HT-29 (cell line): Measurements from ENCODE around the gene TMEM42. TPM values are rescaled to one million over a fixed set of nuclear protein-coding genes. Genes with fewer than 3 reads are reported as not detected.
"Not testable (repeated sequence)": the region's sequence is repeated elsewhere in the genome, so short reads cannot be mapped to it uniquely, and the experiment has no call there.

Source experiments
- DNase-seq: peaks from one replicate; pipeline ENCODE4 v3.0.0-alpha.2; 2015; ENCODE audit warnings: low spot score
- total RNA-seq: library from RNA; depleted of rRNA; stranded (reverse); fragments of >200 nt; shearing (Covaris generic); gene quantifications from 2 replicates; pipeline ENCODE4 v1.2.3, GENCODE V29; 2014; rRNA removed

Gene TMEM42
- 8.8 and 9.3 TPM in 2 replicates for total RNA-seq

GRCh38 chr3:44861412-44862225 is at the start of gene TMEM42:
TMEM42 (plus strand) TSS chr3:44861912; CDS start chr3:44861925, 13 bp downstream.
- peak; percentile 79 for DNase-seq

GRCh38 chr3:44814751-44815150 is 47.0 kb upstream of the TMEM42 start:
- no peak for DNase-seq

- not testable (repeated sequence) for DNase-seq
Measured at GRCh38 chr3:44816334-44816733, 45.4 kb upstream of the TMEM42 start.

GRCh38 chr3:44821206-44821605 is 40.5 kb upstream of the TMEM42 start:
- DNase-seq: not testable (repeated sequence)

- DNase-seq: no peak
Measured at GRCh38 chr3:44825264-44825925, 36.3 kb upstream of the TMEM42 start.

GRCh38 chr3:44827196-44827595 is 34.5 kb upstream of the TMEM42 start:
- DNase-seq: no peak

GRCh38 chr3:44831232-44831631 is 30.5 kb upstream of the TMEM42 start:
- no peak for DNase-seq

- no peak for DNase-seq
Measured at GRCh38 chr3:44832032-44832431, 29.7 kb upstream of the TMEM42 start.

- no peak for DNase-seq
Measured at GRCh38 chr3:44832965-44833364, 28.7 kb upstream of the TMEM42 start.

GRCh38 chr3:44833394-44833793 is 28.3 kb upstream of the TMEM42 start:
- no peak for DNase-seq

GRCh38 chr3:44835684-44836083 is 26.0 kb upstream of the TMEM42 start:
- no peak for DNase-seq

- DNase-seq: no peak
Measured at GRCh38 chr3:44842376-44842775, 19.3 kb upstream of the TMEM42 start.

- no peak for DNase-seq
Measured at GRCh38 chr3:44845528-44846520, 15.9 kb upstream of the TMEM42 start.

- DNase-seq: no peak
Measured at GRCh38 chr3:44848634-44849033, 13.1 kb upstream of the TMEM42 start.

GRCh38 chr3:44856663-44857062 is 5.0 kb upstream of the TMEM42 start:
- DNase-seq: not testable (repeated sequence)

GRCh38 chr3:44860117-44860516 is 1.6 kb upstream of the TMEM42 start:
- DNase-seq: no peak

GRCh38 chr3:44862226-44862637 is 520 bp downstream of the TMEM42 start:
- peak; percentile 27 for DNase-seq

GRCh38 chr3:44865272-44866035 is 3.7 kb downstream of the TMEM42 start:
- DNase-seq: no peak

GRCh38 chr3:44867421-44868111 is 5.9 kb downstream of the TMEM42 start:
- no peak for DNase-seq

- DNase-seq: peak; percentile 22
Measured at GRCh38 chr3:44870375-44871061, 8.8 kb downstream of the TMEM42 start.
